OCI-LY7 (cell line): ENCODE data around the gene DHRSX.

Experiments used
- EZH2phosphoT487 ChIP-seq: fragments of 200-600 bp; sonication (generic); IDR thresholded peaks from 2 replicates; pipeline ENCODE4 v1.6.1; 2018; ENCODE audit warnings: low read depth, borderline replicate concordance, mild to moderate bottlenecking, mixed run types, antibody characterized with exemption, low read length, moderate library complexity, mixed read lengths
- TF ChIP-seq, protein P1 (sequence below): fragments of 200-600 bp; sonication (generic); conservative IDR thresholded peaks from 2 replicates; pipeline ENCODE4 v1.5.1; 2014; ENCODE audit warnings: mild to moderate bottlenecking, antibody characterized with exemption, low read length, moderate library complexity, mixed read lengths

DNA sequence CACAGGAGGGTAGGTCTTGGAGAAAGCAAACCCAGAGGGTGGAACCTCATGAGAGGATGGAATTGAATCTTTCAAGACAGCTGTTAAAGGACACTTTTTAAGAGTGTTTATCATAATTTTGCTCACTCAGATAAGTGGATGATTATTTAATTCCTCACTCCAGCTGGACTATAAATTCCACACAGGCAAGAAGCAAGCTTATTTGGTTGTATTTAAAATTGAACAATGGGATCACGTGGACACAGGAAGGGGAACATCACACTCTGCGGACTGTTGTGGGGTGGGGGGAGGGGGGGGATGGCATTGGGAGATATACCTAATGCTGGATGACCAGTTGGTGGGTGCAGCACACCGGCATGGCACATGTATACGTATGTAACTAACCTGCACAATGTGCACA is 116.3 kb downstream of the DHRSX start:
- TF ChIP-seq, protein P1, sequence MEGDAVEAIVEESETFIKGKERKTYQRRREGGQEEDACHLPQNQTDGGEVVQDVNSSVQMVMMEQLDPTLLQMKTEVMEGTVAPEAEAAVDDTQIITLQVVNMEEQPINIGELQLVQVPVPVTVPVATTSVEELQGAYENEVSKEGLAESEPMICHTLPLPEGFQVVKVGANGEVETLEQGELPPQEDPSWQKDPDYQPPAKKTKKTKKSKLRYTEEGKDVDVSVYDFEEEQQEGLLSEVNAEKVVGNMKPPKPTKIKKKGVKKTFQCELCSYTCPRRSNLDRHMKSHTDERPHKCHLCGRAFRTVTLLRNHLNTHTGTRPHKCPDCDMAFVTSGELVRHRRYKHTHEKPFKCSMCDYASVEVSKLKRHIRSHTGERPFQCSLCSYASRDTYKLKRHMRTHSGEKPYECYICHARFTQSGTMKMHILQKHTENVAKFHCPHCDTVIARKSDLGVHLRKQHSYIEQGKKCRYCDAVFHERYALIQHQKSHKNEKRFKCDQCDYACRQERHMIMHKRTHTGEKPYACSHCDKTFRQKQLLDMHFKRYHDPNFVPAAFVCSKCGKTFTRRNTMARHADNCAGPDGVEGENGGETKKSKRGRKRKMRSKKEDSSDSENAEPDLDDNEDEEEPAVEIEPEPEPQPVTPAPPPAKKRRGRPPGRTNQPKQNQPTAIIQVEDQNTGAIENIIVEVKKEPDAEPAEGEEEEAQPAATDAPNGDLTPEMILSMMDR = no peak
- no peak for TF ChIP-seq EZH2phosphoT487
